GM19455 (cell line): ENCODE data around the gene COPE.
"Not testable (repeated sequence)": the region's sequence is repeated elsewhere in the genome, so short reads cannot be mapped to it uniquely, and the experiment has no call there.

ENCODE experiments used
- ATAC-seq: cut with Tn5 transposase; IDR thresholded peaks from one replicate; pipeline ENCODE4 v1.9.1; 2021; ENCODE audit not compliant: unreplicated experiment

The COPE gene

DNA sequence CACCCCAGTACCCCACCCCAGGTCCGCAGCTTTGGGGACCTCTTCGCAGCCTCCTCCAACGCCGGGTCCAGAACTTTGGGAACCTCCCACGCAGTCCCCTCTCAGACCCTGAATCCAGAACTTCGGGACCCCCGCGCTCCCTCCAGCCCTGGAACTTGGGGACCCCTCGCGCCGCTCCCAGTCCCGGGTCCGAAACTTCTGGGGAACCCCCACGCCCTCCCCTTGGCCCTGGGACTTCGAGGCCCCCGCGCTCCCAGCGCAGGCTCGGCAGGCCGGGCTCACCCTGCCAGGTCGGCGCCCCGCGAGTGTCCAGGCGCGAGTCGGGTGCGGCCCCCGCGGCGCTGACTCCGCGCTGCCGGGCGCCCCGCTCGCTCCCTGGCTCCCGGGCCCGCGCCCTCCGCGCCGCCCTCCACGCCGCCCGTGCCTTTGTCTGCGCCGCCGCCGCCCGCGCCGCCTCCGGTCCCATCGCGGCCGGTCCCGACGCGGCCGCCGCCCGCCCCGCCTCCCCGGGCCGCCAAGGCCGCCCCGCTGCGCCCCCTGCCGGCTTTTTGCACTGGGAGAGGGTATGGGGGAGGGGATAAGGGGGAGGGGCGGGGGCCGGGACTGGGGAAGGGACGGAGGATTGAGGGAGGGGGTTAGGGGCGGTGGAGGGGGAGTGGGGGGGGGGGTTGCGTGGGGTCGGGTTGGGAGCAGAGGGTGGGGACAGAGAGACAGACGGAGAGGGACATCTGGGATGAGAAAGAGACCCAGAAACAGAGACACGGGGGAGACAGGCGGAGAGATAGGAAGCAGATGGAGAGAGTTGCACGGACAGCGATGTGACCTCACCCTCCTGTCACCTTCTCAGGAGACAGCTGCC is 21.8 kb upstream of the COPE start, which contains the start of gene HOMER3:
Gene HOMER3, minus strand, starts transcription at position 449 of the 859 bp plus-strand sequence. CDS start 2,235 bp downstream, outside the sequence.
- no peak for ATAC-seq

DNA sequence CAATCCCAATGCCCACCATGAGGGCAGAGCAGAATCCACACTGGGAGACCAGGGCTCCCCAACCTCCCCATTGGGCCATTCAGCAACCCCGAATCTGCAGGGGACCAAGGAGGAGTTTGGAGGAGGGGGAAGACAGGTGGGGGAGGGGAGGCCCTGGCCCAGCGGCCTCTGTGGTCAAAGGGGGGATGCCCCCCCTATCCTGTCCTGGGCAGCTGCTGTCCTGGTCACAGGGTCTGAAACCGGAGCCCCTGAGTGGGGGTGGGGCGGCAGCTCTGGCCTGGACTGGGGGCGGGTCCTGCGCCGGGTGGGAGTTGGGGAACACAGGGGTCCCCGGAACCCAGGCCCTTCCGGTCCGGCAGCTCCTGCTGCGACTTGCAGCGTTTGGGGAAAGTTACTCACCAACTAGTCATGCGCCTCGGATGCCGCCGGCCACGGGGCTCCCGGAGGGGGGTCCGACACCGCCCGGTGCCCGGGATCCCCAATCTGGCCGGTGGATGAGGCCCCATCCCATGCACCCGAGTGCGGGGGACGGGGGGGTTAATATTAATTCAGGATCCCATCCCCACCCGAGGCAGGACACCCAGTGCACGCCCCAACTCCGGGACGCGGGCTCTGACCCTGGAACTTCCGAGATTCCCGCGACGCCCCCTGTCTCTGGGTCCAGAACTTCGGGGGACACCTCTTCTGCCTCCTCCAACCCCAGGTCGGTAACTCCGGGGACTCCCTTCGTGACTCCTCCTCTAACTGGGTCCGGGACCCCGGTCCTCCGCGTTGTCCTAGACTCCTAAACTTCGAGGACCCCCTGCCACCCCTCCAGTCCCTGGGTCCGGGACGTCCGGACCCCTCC is 21.0 kb upstream of the COPE start:
- no peak for ATAC-seq

DNA sequence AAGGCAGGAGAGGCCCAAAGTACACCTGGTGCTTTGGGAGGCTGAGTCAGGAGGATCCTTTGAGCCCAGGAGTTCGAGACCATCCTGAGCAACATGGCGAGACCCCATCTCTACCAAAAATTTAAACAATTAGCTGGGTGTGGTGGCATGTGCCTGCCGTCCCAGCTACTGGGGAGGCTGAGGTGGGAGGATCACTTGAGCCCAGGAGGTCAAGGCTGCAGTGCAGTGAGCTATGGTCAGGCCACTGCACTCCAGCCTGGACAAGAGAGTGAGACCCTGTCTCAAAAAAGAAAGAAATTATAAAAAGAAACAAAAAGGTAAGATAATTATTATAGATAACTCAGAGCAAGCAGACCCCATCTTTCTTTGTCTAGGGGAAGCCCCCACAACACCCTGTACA is 20.0 kb upstream of the COPE start:
- ATAC-seq, result no peak

DNA sequence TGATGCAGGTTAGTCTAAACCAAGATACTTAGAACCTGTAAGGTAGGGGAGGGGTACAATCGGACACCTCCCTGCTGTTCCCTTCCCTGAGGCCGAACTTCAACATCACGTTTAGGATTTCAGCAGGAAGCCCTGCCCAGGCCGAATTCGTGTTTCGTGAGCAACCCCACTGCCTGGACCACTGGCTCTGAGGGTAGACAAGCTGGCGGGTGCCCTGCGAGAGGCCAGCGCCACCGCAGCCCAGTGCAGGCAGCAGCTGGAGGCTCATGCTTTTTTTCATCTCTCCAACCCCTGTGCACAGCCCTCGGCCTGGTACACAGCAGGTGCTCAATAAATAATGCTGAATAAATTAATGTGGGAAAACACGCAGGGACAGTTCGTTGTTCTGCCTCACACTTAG is 14.1 kb upstream of the COPE start:
- ATAC-seq, result no peak

DNA sequence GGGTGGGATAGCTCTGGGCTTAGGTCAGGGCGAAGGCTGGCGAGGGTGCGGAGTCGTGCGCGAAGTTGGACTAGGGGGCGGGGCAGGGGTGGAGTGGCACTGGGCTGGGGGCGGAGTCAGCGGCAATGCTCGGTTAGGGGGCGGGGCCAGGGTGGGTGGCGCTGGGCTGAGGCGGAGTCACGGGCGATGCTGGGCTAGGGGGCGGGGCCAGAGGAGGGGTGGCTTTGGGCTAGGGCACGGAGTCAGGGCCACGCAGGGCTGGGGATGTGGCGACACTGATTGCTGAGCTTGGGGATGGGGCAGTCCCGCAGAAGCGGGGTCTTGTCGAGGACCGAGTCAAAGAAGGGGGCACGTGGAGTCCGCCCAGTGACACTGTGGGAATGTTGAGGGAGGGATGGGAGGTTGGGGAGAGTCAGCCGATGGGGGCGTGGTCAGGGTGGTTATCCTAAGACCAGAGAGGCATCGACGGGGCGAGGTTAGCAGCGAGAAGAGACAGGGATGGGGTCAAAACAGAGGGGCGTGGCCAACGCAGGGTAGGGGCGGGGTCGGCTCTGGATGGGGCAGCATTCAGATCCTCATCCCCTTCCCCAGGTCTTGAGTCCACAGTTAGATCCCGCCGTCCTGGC is 13.1 kb upstream of the COPE start:
- no peak for ATAC-seq

DNA sequence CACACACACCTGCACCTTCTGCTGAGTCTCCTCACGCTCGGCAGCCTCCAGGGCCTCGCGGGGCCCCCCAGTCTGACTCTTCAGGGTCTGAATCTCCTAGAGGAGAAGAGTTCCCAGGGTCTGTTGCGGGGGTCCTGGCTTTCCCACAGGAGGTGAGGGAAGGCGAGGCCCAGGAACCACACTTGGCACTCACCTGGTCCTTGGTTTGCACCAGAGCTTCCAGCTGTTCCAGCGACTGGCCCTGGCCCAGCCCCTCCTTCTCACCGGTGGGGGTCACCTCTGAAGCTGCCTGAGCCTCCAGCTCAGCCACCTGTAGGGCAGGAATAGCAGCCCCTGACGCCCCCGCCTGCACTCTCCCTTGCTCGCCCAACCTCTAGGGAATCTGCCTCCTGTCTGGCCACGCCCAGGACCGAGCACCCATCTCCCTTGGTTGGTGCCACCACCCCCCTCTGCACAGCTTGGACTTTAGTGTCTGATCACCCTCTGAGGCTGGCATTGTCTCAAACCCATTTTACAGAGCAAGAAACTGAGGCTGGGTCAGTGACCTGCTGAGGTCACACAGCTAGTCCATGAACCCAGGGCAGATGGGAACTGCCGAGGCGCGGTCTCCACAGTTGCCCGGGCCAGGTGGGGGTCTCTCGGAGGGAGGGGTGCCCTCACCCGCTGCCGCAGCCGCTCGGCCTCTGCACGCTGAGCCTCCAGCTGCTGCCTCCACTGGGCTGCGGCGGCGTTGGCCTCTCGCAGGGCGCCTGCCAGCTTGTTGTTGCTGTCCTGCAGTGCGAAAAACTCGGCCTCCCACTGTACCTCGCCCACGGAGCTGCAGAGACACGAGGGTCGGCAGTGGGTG is 12.4 kb upstream of the COPE start:
- no peak for ATAC-seq

DNA sequence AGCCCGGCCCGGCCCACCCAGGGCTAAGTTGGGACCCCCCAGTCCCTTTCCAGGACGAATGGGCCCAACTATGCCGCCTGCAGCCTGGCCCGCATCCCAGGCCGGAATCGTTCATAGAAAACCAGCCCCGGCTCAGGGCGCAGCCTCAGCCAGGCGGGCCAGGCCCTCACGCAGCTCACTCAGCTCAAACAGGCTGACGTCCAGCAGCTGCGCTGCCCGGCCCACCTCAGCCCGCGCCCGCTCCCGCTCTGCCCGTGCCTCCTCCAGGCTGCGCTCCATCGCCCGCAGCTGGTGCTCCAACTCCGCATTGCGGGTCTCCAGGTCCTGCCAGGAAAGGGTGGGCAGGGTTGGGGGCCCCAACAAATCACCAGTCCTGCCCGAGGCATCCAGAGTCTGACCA is 10.1 kb upstream of the COPE start:
- ATAC-seq, result no peak

DNA sequence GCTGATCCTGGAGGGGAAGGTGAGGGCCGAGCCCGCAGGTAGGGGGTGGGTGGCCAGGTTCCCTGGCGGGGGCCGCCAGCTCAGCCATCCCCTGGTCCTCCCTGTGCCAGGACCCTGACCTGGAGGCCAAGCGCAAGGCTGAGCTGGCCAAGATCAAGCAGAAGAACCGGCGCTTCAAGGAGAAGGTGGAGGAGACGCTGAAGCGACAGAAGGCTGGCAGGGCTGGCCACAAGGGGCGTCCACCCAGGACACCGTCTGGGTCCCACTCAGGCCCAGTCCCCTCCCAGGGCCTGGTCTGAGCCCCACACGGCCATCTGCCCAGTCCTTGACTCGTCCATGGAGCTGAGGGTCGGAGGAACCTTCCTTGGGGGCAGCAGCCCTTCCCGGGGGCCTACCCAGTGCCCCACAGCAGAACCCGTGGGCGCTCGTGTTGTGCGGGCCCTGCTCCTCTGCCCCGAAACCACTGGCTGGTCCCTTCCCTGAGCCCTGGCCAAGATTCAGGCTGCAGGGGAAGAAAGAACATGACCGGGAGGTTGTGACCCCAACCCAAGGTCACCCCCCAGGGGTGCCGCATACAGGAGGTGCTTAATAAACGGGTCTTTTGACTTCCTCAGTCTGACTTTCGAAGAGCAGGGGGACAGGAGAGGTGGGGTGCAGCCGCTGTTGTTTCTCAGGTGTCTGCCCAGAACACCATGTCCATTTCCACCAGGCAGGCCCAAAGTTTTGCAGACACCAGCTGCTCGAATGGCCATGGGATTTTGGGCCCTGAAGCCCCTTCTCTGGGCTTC is 9.0 kb upstream of the COPE start:
- ATAC-seq, result no peak

DNA sequence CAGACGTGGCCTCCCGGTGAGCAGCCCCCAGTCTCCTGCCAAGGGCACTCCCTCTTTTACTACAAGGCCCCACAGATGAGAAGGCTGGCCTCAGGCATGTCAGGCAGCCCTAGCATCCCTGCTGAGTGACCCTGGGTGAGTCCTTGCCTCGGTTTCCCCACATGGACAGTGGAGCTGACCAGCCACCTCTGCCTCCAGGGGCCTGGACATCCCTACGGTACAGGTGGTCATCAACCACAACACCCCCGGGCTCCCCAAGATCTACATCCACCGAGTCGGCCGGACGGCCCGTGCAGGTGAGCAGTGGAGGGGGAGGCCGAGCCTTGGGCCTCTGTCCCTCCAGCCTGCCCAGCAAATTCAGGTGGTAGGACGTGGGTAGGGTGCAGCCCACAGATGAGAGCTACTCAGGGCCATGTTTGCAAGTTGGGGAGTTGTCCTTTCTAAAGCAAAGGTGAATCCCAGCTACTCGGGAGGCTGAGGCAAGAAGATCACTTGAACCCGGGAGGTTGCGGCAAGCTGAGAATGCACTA is 5.6 kb upstream of the COPE start:
- no peak for ATAC-seq

DNA sequence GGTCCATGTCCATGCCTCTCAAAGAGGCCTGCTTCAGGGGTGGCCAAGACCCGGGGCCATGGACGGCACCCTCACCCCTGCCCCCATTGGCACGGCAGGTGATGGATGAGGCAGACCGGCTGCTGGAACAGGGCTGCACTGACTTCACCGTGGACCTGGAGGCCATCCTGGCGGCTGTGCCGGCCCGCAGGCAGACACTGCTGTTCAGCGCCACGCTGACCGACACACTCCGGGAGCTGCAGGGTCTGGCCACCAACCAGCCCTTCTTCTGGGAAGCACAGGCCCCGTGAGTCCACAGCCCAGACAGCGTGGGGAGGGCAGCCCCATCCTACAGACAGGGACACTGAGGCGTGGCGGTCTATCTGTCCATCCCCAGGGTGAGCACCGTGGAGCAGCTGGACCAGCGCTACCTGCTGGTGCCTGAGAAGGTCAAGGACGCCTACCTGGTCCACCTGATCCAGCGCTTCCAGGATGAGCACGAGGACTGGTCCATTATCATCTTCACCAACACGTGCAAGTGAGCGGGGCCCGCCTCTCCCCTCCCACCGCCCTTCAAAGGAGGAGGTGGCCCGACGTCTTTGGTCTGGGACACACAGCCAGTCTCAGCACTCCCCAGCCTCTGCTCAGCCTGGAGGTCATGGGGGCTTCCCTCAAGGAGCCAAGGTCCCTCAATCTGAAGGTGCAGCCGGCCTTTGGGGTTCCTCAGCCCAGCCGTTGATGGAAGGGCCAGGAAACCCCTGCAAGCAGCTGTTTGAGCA is 3.2 kb upstream of the COPE start:
- no peak for ATAC-seq

DNA sequence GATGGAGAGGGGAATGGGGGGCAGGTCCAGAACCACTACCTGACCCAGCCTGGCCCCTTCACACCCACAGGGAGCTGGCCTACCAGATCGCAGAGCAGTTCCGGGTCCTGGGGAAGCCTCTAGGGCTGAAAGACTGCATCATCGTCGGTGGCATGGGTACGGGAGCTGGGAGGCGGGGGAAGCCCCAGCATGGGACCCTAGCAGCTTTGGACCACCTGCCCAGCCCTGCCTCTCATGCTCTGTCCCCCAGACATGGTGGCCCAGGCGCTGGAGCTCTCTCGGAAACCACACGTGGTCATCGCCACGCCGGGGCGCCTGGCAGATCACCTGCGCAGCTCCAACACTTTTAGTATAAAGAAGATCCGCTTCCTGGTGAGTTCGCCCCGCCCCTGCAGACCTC is 2.4 kb upstream of the COPE start:
- ATAC-seq, result no peak

DNA sequence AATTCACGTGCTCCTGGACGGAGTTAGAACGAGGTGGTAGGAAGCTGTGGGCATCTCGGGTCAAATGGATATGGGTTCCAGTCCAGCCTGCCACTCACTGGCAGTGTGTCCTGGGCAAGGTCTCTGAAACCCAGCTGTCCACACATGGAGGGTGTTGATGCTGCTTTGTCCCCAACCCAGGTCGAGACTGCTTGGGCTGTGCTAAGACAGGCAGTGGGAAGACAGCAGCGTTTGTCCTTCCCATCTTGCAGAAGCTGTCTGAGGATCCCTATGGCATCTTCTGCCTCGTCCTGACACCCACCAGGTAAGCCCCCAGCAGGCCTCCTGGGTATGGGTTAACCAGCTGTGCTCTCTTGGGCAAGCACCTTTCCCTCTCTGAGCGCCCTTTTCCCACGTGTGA is 1.2 kb upstream of the COPE start:
- ATAC-seq, result no peak

DNA sequence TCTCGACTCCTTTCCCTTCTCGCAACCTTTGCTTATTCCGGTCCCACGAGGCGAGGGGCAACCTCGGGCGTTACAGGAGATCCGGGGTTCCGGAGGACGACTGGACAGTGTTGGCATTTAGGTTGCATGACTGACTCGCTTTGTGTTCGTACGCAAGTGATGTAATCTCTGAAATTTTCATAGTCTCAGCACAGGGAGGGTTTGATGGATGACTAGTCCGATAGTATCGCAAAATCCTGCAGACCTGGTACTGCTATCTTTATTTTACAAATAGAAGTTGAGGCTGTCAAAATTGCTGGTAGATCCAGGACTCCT is 670 bp upstream of the COPE start:
- no peak for ATAC-seq

DNA sequence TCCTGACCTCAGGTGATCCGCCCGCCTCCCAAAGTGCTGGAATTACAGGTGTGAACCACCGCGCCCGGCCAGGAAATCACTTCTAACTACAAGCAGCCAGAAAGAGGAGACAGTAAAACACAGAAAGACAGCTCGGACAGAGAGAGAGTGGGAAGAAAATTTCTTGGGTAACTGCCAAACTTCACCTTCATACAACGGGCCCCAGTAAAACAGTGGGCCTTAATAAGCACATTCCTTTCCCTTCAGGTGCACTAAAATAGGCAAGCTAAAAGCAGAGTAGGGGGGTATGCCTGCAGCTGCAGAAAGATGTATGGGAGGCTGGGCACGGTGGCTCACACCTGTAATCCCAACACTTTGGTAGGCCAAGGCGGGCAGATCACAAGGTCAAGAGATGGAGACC is 1.6 kb downstream of the COPE start:
- ATAC-seq, result not testable (repeated sequence)

DNA sequence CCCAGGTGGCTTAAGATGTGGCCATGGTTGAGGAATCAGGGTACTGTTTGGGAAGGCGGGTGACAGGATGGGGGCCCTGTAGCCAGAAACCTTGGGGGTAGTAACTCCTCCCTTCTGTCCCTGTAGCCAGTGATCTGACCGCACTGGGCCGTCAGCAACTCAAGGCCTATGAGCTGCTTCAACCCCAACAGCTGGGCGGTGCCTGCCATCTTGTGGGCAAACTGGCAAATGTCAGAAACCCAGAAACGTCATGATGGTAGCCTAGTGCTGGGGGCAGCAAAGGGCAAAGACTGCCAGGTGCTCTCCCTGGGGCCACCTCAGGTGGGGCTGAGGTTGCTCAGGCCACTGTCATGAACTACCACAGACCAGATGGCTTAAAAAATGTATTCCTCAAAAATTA is 3.5 kb downstream of the COPE start:
- no peak for ATAC-seq

DNA sequence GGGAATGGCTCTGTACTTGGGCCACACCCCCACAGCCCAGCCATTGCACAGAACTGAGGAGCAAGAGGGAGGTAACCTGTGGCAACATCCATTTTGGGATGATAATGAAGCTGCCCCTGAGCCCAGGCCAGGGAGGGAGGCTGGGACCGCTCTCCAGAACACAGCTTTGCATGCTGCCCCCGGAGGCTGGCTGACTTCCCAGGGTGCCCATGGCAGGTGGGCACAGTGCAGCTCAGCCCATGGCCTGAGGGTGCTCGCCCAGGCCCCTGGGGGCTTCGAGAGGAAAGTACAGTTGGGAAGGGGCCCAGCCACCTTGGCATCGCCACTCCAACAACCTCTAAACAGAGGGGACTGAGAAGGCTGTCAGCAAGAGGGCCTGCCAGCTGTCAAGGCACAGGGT is 5.7 kb downstream of the COPE start:
- no peak for ATAC-seq

DNA sequence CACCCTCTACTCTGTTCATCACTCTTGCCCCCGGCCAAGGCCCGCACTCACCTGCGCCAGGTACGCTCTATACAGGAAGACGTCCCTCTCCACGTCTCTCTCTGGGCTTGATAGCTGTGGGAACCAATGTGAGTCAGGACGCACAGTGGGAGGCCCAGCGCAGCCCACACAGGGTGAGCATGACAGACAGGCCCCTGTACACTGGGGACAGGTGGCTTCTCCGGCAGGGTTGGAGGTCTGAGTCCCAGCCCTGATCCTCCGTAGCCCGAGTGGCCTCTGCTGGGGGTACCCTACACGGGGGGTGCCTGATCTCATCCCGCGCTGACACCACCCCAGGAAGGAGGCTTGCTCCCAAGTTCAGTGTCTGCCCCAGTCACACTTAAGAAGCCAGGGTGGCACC is 6.3 kb downstream of the COPE start:
- no peak for ATAC-seq

DNA sequence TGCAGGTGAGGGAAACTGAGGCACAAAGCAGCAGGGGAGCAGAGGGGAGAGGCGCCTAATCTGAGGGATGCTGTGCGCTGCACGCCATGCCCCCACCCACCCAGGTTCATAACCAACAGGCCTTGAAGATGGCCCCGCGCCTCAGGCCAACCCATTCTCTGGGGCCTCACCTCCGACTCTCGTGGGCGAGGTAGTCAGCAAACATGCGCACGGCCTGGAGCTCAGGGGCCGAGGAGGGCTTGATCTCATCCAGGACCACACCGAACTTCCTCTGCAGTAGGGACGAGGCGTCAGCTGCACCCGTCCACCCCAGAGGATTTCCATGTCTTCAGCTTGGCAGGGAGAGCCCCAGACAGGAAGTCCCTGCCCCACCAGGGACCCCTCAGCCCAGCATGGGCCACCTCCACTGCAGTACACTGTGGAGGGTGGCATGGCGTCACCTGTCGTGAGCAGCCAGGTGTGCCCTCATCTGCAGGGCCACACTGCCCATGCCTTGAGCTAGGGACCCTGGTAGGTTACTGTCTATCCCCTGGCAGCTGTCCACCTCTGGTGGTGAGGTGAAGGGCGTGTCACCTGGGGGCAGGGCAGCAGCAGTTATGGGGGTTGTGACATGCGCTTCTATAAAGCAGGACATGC is 8.3 kb downstream of the COPE start:
- ATAC-seq, result no peak

DNA sequence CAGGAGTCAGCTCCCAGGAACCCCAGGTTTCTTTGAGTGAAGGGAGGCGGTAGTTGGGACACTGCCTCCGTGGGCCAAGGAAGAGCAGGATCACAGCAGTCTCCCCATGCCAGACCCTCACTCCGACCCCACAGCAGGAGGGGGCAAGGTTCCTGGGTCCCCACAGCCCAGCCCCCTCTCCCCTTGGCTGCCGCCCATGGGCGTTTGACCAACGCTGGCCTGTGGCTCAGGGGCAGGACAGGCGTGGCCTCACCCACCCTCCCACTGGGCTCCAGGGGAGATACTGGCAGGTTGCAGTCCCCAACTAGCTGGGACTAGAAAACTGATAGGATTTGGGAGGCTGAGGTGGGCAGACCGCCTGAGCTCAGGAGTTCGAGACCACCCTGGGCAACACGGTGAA is 9.2 kb downstream of the COPE start:
- no peak for ATAC-seq
